Measurements from ENCODE around the gene SH2D3A. TPM values are rescaled to one million over a fixed set of nuclear protein-coding genes. Genes with fewer than 3 reads are reported as not detected.
A peak's percentile ranks its signal among the peaks of the same experiment; 100 is the strongest.

SH2D3A gene
- total and polyA plus RNA-seq, 9 donors, result 0.18 to 18.3 (median 1.5) TPM; not detected in 1

DNA sequence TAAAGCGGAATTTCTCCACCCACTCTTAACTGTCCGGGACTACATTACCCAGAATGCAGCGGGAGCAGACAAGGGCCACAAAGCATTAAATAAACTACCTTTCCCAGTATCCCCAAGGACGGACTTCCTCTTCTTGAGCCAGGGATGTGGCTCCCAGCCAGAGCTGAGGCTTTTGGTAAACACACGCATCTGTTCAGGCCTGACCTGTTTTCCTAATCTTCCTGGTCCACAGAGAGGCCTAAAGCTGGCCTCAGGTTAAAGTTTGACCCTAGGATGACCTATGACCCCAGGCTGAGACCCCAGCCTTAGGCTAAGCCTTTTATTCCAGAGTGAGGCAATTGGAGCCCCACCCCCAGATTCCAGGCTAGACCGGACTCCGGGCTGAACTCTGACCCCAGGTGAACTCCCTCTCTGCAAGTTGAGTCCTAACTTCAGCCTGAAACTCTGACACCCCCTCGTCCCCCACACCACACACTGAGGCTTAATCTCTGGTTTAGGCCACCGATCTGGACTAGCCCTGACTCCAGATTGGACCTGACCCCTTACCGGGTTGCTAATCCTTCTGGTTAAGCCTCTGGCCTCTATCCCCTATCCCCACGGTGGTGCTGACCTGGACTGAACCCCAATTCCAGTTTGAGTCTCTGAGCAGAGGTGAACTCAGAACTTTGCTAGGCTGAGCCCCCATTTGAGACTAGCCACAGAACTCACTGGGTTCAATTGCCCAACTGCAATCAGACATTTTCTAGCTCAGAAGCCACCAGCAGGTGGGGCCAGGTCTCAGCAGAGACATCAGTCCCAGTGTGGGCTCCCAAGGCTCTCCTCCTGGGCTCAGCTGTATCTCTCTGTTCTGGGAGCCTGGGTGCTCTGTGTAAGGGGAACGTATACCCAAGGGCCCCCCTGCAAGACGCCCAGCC, 29.1 kb downstream of the SH2D3A start:
- H3K4me1 ChIP-seq (ENCODE audit: insufficient read depth), result peaks cover 20% of the 10 kb centered on the region
- no peaks in the 10 kb centered on the region for H3K27me3 ChIP-seq
- peak overlapping the region; percentile 86 to 89 for H3K27ac ChIP-seq
- H3K9me3 ChIP-seq, result no peaks in the 10 kb centered on the region
- 13 to 14% (median 14%) methylated on average over 13 of the region's 13 CpGs for whole genome bisulfite sequencing, 3 donors
- intact Hi-C loops (cut with DNase I), result no loop called here
- DNase-seq, result peak; percentile 94 to 99 (median 98)
- H3K36me3 ChIP-seq, result no peaks in the 10 kb centered on the region
- H3K4me3 ChIP-seq, result peak overlapping the region; percentile 31
- TF ChIP-seq, protein P1, sequence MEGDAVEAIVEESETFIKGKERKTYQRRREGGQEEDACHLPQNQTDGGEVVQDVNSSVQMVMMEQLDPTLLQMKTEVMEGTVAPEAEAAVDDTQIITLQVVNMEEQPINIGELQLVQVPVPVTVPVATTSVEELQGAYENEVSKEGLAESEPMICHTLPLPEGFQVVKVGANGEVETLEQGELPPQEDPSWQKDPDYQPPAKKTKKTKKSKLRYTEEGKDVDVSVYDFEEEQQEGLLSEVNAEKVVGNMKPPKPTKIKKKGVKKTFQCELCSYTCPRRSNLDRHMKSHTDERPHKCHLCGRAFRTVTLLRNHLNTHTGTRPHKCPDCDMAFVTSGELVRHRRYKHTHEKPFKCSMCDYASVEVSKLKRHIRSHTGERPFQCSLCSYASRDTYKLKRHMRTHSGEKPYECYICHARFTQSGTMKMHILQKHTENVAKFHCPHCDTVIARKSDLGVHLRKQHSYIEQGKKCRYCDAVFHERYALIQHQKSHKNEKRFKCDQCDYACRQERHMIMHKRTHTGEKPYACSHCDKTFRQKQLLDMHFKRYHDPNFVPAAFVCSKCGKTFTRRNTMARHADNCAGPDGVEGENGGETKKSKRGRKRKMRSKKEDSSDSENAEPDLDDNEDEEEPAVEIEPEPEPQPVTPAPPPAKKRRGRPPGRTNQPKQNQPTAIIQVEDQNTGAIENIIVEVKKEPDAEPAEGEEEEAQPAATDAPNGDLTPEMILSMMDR (IDR thresholded peaks at IDR 0.05), result peak; percentile 38 to 65 (median 46)
- peak; percentile 49 for TF ChIP-seq POLR2A (IDR thresholded peaks at IDR 0.05)
- TF ChIP-seq EP300 (IDR thresholded peaks at IDR 0.05), result no peak

DNA sequence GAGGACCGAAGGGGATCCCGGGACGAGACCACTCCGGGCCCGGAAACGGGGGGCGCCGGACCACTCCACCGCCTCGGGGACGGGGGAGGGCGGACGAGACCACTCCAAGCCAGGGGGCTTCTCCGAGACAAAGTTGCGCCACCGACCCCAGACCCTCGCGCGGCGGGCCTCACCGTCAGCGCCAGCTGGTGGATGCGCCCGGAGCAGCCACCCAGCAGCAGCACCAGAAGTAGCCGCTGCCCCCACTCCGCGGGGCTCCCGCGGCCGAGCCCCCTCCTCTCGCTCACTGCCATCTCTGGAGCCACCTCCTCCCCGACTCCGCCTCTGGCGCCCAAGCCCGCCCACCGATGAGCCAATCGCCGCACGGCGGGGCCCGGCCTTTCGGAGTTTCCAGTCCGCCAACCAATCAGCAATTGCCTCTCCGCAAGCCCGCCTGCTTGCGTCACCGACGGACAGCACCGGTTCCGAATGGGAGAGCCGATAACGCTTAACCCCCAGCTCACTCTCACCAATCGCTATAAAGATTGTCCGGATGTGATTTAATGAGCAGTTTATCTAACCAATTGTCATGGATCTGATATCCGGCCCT, 29.9 kb downstream of the SH2D3A start, which contains the start of gene GPR108:
GPR108 (minus strand) TSS at position 297 of the 589 bp plus-strand sequence; CDS start at position 293, 4 bp downstream.
- DNase-seq, result peak; percentile 99 to 100 (median 100)
- TF ChIP-seq, protein P1 (IDR thresholded peaks at IDR 0.05), result peak in 1 of 3 donors; percentile 13
- TF ChIP-seq POLR2A (IDR thresholded peaks at IDR 0.05), result peak; percentile 57
- no peak for TF ChIP-seq EP300 (IDR thresholded peaks at IDR 0.05)
- Histone ChIP-seq H3K4me3 (peak within 1 kb of the TSS; percentile 92), H3K36me3 (no peaks in the 10 kb centered on the region), H3K4me1 (ENCODE audit: insufficient read depth) (peaks cover 18% of the 10 kb centered on the region), H3K9me3 (no peaks in the 10 kb centered on the region), H3K27me3 (no peaks in the 10 kb centered on the region), H3K27ac (peak within 1 kb of the TSS; percentile 98 to 99)
- intact Hi-C loops (cut with DNase I), result no loop called here
- WGBS, 3 donors, result 0% methylated on average over 31 to 55 of the region's 55 CpGs

DNA sequence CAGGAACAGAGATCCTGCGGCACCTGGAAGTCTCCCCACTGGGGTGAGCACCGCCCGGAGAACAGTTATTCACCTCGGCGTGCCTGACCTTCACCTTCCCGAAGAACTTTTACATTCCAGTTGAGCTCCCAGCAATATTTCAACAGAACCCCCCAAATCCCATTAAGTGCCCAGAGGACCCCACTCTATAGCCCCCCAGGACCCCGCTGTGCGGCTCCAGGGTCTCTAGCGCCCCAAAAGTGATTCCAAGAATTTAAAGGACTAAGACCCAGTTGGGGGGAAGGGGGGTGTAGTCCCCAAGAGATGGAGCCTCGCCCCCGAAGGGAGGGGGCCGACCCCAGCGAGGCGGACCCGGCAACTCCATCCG, 30.3 kb downstream of the SH2D3A start:
- DNase-seq, result peak in 1 of 5 donors; percentile 52
- H3K27ac ChIP-seq, result peak overlapping the region; percentile 98 to 99
- H3K27me3 ChIP-seq, result no peaks in the 10 kb centered on the region
- TF ChIP-seq EP300 (IDR thresholded peaks at IDR 0.05), result no peak
- TF ChIP-seq, protein P1 (IDR thresholded peaks at IDR 0.05), result peak in 1 of 3 donors; percentile 6
- intact Hi-C loops (cut with DNase I), result no loop called here
- no peaks in the 10 kb centered on the region for H3K36me3 ChIP-seq
- H3K4me1 ChIP-seq (ENCODE audit: insufficient read depth), result peaks cover 18% of the 10 kb centered on the region
- peak overlapping the region; percentile 92 for H3K4me3 ChIP-seq
- 0% methylated on average over 13 to 16 of the region's 16 CpGs for WGBS, 3 donors
- no peaks in the 10 kb centered on the region for H3K9me3 ChIP-seq

DNA sequence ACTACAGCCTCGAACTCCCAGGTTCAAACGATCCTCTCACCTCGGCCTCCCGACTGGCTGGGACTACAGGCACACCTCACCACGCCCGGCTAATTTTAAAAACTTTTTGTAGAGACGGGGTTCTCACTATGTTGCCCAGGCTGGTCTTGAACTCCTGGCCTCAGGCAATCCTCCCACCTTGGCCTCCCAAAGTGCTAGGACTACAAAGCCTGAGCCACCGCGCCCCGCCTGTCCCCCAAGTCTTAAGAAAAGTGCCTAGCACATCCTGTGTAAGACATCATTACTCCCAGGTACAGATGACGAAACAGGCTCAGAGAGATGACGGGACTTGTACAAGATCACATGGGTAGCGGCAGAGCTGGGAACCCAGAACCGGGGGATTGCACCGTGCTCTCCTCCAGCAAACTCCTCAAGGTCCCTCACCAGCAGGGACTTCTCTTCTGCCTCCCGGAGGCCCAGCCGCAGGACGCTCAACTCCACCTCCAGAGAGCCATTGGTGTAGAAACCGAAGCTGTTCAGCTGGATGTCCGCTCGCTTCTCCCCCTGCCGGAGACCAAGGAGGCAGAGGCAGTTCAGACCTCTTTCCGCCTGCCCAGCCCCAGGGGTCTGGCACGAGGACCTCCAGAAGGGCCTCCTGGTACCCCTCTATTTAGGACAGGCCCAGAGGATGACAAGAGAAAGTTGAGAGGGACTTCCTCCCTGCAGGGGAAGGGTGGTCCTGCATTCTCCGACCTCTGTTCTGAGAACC, 30.9 kb downstream of the SH2D3A start:
- intact Hi-C loops (cut with DNase I), result no loop called here
- peak; percentile 77 to 84 (median 82) for DNase-seq
- 15 to 24% (median 20%) methylated on average over 25 of the region's 25 CpGs for WGBS, 3 donors

More for the DNA sequence above, 30.9 kb downstream of the SH2D3A start:
- H3K4me3 ChIP-seq, result peak overlapping the region; percentile 92
- H3K9me3 ChIP-seq, result no peaks in the 10 kb centered on the region
- H3K27ac ChIP-seq, result peak overlapping the region; percentile 98 to 99
- peaks cover 17% of the 10 kb centered on the region for H3K4me1 ChIP-seq (ENCODE audit: insufficient read depth)
- no peaks in the 10 kb centered on the region for H3K27me3 ChIP-seq
- TF ChIP-seq, protein P1 (IDR thresholded peaks at IDR 0.05), result peak; percentile 17 to 79 (median 79)
- peak; percentile 54 for TF ChIP-seq POLR2A (IDR thresholded peaks at IDR 0.05)
- TF ChIP-seq EP300 (IDR thresholded peaks at IDR 0.05), result no peak
- no peaks in the 10 kb centered on the region for H3K36me3 ChIP-seq

Measured in ovary (tissue), 9 donors.